CD14-positive monocyte (primary cell): ENCODE results near the gene RFTN2. TPM values are rescaled to one million over a fixed set of nuclear protein-coding genes. Genes with fewer than 3 reads are reported as not detected.
"Not testable (repeated sequence)": the region's sequence is repeated elsewhere in the genome, so short reads cannot be mapped to it uniquely, and the experiment has no call there.

Experiments used
- DNase-seq, 3 donors: peaks; one replicate each; pipeline ENCODE4 v3.0.0-alpha.2; 2011 to 2022
- H2AFZ ChIP-seq: 2 replicates; pipeline ENCODE4 v1.6.0; 2012; ENCODE audit warnings: mild to moderate bottlenecking, low read depth, low read length, inconsistent platforms; ENCODE audit not compliant: insufficient read depth, poor library complexity, severe bottlenecking
- H3K27ac ChIP-seq, 2 donors: 1 replicate in 1 of 2; 2 replicates in 1 of 2; pipeline ENCODE4 v1.5.1; 2012 to 2013; ENCODE audit warnings: low read length in 2 of 2, control low read depth in 1 of 2, inconsistent platforms in 1 of 2, low read depth in 1 of 2, mild to moderate bottlenecking in 1 of 2
- H3K27me3 ChIP-seq, 2 donors: one replicate each; pipeline versions ENCODE4 v1.6.0 to v1.6.1; 2011 to 2013; ENCODE audit warnings: low read length in 2 of 2; ENCODE audit not compliant: control insufficient read depth in 2 of 2, insufficient read depth in 2 of 2
- H3K36me3 ChIP-seq, 2 donors: replicated peaks in 1 of 2; 1 replicate in 1 of 2; 2 replicates in 1 of 2; pipeline versions ENCODE4 v1.5.1 to v1.6.1; 2012 to 2013; ENCODE audit warnings: low read length in 2 of 2, control low read depth in 1 of 2, inconsistent platforms in 1 of 2, mild to moderate bottlenecking in 1 of 2; ENCODE audit not compliant: insufficient read depth in 2 of 2, control insufficient read depth in 1 of 2
- H3K4me1 ChIP-seq, 2 donors: 1 replicate in 1 of 2; 2 replicates in 1 of 2; pipeline versions ENCODE4 v1.5.1 to v1.6.1; 2012 to 2013; ENCODE audit warnings: low read length in 2 of 2, control low read depth in 1 of 2, inconsistent platforms in 1 of 2, mild to moderate bottlenecking in 1 of 2, moderate library complexity in 1 of 2; ENCODE audit not compliant: insufficient read depth in 2 of 2, control insufficient read depth in 1 of 2
- H3K4me2 ChIP-seq: replicated peaks from 2 replicates; pipeline ENCODE3; 2012; ENCODE audit warnings: low read length, moderate library complexity, mild to moderate bottlenecking; ENCODE audit not compliant: poor library complexity, severe bottlenecking; ENCODE audit errors: extremely low read depth
- H3K4me3 ChIP-seq, 3 experiments: fragments of 200-600 bp in 1 of 3; sonication (generic) in 1 of 3; replicated peaks in 1 of 3; 1 replicate in 2 of 3; 2 replicates in 1 of 3; pipeline ENCODE4 v1.5.1; 2011 to 2013; ENCODE audit warnings: low read length in 3 of 3, mild to moderate bottlenecking in 3 of 3, control low read depth in 2 of 3, low read depth in 2 of 3, inconsistent platforms in 1 of 3, moderate library complexity in 1 of 3
- H3K79me2 ChIP-seq: 2 replicates; pipeline ENCODE4 v1.6.0; 2012; ENCODE audit warnings: mild to moderate bottlenecking, control low read depth, inconsistent platforms, low read length, moderate library complexity; ENCODE audit not compliant: insufficient read depth
- H3K9ac ChIP-seq: 2 replicates; pipeline ENCODE4 v1.6.0; 2017; ENCODE audit warnings: low read length, mild to moderate bottlenecking; ENCODE audit not compliant: insufficient read depth, poor library complexity, severe bottlenecking
- H3K9me3 ChIP-seq, 2 donors: replicated peaks in 1 of 2; 1 replicate in 1 of 2; 2 replicates in 1 of 2; pipeline versions ENCODE4 v1.5.1 to v1.6.1; 2012 to 2013; ENCODE audit warnings: low read length in 2 of 2, control low read depth in 1 of 2; ENCODE audit not compliant: control insufficient read depth in 1 of 2, insufficient read depth in 1 of 2
- H4K20me1 ChIP-seq: 2 replicates; pipeline ENCODE4 v1.6.0; 2012; ENCODE audit warnings: mild to moderate bottlenecking, low read length, control low read depth, moderate library complexity; ENCODE audit not compliant: insufficient read depth
- H3K27ac Mint-ChIP-seq, 7 donors: one replicate each; pipeline ENCODE4 v1.8.0; 2020; ENCODE audit warnings: mild to moderate bottlenecking in 7 of 7, mixed read lengths in 7 of 7, moderate library complexity in 6 of 7, inconsistent platforms in 2 of 7
- H3K27me3 Mint-ChIP-seq, 3 donors: one replicate each; pipeline ENCODE4 v1.8.0; 2021 to 2022; ENCODE audit warnings: low read depth in 3 of 3, mild to moderate bottlenecking in 3 of 3, mixed read lengths in 3 of 3, moderate library complexity in 3 of 3, inconsistent platforms in 1 of 3
- H3K36me3 Mint-ChIP-seq, 2 donors: one replicate each; pipeline ENCODE4 v1.8.0; 2020; ENCODE audit warnings: mixed read lengths in 2 of 2, inconsistent platforms in 1 of 2, mild to moderate bottlenecking in 1 of 2
- H3K4me1 Mint-ChIP-seq: one replicate; pipeline ENCODE4 v1.8.0; 2020; ENCODE audit warnings: mild to moderate bottlenecking, mixed read lengths
- H3K4me3 Mint-ChIP-seq, 2 donors: one replicate each; pipeline ENCODE4 v1.8.0; 2020; ENCODE audit warnings: mild to moderate bottlenecking in 2 of 2, mixed read lengths in 2 of 2, moderate library complexity in 1 of 2
- H3K9me3 Mint-ChIP-seq, 7 donors: one replicate each; pipeline ENCODE4 v1.8.0; 2020 to 2022; ENCODE audit warnings: mixed read lengths in 7 of 7, mild to moderate bottlenecking in 6 of 7, moderate library complexity in 6 of 7, inconsistent platforms in 2 of 7
- WGBS: methylation state at CpG from one replicate; pipeline ENCODE4 v1.1.5; 2013; ENCODE audit warnings: missing lambda C conversion rate; ENCODE audit not compliant: insufficient coverage; 5-methylcytosine and 5-hydroxymethylcytosine counted together
- intact Hi-C, 2 donors: fragments of 100-400 bp; cut with micrococcal nuclease; formaldehyde crosslinking; loops; one replicate each; pipeline versions ENCODE4 v1.15.0 to v1.15.1; 2023
- polyA plus RNA-seq, 3 donors: library from polyadenylated mRNA; depleted of rRNA in 1 of 3; unstranded in 2 of 3; stranded (reverse) in 1 of 3; fragments of 300-500 nt in 2 of 3; fragments of >200 nt in 1 of 3; fragmentation: Illumina TruSeq in 2 of 3; gene quantifications; 1 replicate in 2 of 3; 2 replicates in 1 of 3; pipeline ENCODE4 v1.2.3, GENCODE V29; 2012 to 2021
- TF ChIP-seq, protein P1 (sequence below): fragments of 200-600 bp; IDR thresholded peaks from one replicate; pipeline ENCODE4 v1.8.0; 2022; ENCODE audit warnings: antibody characterized with exemption, mild to moderate bottlenecking

Gene RFTN2
- polyA plus RNA-seq, 3 donors: 0.02 TPM; not detected in 2

- no peak overlapping the region for H3K27ac Mint-ChIP-seq
- no peak overlapping the region for H3K27ac ChIP-seq
- H3K4me1 Mint-ChIP-seq: peaks cover 6% of the 10 kb centered on the region
Measured at GRCh38 chr2:197596766-197597165, 78.6 kb downstream of the RFTN2 start.

GRCh38 chr2:197591339-197592072 lies 83.9 kb downstream of the RFTN2 start:
- Mint-ChIP-seq H3K4me1 (no peaks in the 10 kb centered on the region), H3K27me3 (peaks cover 0 to 1% (median 0%) of the 10 kb centered on the region in 3 donors), H3K27ac (no peak overlapping the region), H3K36me3 (no peaks in the 10 kb centered on the region), H3K4me3 (no peak overlapping the region), H3K9me3 (peaks cover 0 to 11% (median 6%) of the 10 kb centered on the region in 7 donors)
- Histone ChIP-seq H2AFZ (no peak overlapping the region), H3K4me2 (no peak overlapping the region), H3K27me3 (no peaks in the 10 kb centered on the region), H3K9me3 (peaks cover 0 to 4% of the 10 kb centered on the region in 2 donors), H3K9ac (no peak overlapping the region), H3K4me3 (no peak overlapping the region), H3K27ac (no peak overlapping the region), H4K20me1 (no peaks in the 10 kb centered on the region), H3K79me2 (no peaks in the 10 kb centered on the region), H3K36me3 (no peaks in the 10 kb centered on the region), H3K4me1 (no peaks in the 10 kb centered on the region)
- TF ChIP-seq, protein P1, sequence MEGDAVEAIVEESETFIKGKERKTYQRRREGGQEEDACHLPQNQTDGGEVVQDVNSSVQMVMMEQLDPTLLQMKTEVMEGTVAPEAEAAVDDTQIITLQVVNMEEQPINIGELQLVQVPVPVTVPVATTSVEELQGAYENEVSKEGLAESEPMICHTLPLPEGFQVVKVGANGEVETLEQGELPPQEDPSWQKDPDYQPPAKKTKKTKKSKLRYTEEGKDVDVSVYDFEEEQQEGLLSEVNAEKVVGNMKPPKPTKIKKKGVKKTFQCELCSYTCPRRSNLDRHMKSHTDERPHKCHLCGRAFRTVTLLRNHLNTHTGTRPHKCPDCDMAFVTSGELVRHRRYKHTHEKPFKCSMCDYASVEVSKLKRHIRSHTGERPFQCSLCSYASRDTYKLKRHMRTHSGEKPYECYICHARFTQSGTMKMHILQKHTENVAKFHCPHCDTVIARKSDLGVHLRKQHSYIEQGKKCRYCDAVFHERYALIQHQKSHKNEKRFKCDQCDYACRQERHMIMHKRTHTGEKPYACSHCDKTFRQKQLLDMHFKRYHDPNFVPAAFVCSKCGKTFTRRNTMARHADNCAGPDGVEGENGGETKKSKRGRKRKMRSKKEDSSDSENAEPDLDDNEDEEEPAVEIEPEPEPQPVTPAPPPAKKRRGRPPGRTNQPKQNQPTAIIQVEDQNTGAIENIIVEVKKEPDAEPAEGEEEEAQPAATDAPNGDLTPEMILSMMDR: no peak
- intact Hi-C loops: no loop called here
- WGBS: 98% methylated on average over 26 of the region's 32 CpGs
- no peak for DNase-seq

More at GRCh38 chr2:197596766-197597165, 78.6 kb downstream of the RFTN2 start:
- DNase-seq: no peak
- Histone ChIP-seq H3K9ac (no peak overlapping the region), H3K9me3 (no peaks in the 10 kb centered on the region), H3K4me3 (no peak overlapping the region), H3K36me3 (no peaks in the 10 kb centered on the region), H2AFZ (no peak overlapping the region), H3K79me2 (no peaks in the 10 kb centered on the region), H3K27me3 (no peaks in the 10 kb centered on the region), H4K20me1 (no peaks in the 10 kb centered on the region), H3K4me1 (peaks cover 0 to 5% of the 10 kb centered on the region in 2 donors), H3K4me2 (no peak overlapping the region)
- peaks cover 0 to 5% (median 2%) of the 10 kb centered on the region in 3 donors for H3K27me3 Mint-ChIP-seq
- intact Hi-C loops: no loop called here
- H3K4me3 Mint-ChIP-seq: no peak overlapping the region
- WGBS: no CpG with 5 or more reads among the region's 1 CpG
- H3K9me3 Mint-ChIP-seq: peaks cover 0 to 2% (median 0%) of the 10 kb centered on the region in 7 donors
- TF ChIP-seq, protein P1: no peak
- H3K36me3 Mint-ChIP-seq: no peaks in the 10 kb centered on the region

DNA sequence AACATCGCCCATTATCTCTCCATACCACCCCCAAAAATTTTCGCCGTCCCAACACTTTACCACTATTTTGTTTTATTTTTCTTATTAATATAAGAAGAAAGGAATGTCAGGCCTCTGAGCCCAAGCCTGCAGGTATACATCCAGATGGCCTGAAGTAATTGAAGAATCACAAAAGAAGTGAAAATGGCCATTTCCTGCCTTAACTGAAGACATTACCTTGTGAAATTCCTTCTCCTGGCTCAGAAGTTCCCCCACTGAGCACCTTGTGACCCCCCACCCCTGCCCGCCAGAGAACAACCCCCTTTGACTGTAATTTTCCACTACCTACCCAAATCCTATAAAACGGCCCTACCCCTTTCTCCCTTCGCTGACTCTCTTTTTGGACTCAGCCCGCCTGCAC lies 88.1 kb downstream of the RFTN2 start:
- H3K4me1 Mint-ChIP-seq, intact Hi-C loops, H3K27me3 ChIP-seq, H3K79me2 ChIP-seq, DNase-seq, H3K4me3 Mint-ChIP-seq, H3K27ac Mint-ChIP-seq, H3K36me3 Mint-ChIP-seq, H4K20me1 ChIP-seq, H3K27ac ChIP-seq, H2AFZ ChIP-seq, H3K27me3 Mint-ChIP-seq, H3K4me2 ChIP-seq, H3K4me1 ChIP-seq, H3K9ac ChIP-seq, H3K4me3 ChIP-seq, H3K36me3 ChIP-seq, H3K9me3 ChIP-seq: not testable (repeated sequence)
- peaks cover 2 to 15% (median 6%) of the 10 kb centered on the region in 7 donors for H3K9me3 Mint-ChIP-seq
- WGBS: 94% methylated on average over 4 of the region's 7 CpGs
